G401 (cell line): ENCODE measurements around the gene KCNG1. TPM values are rescaled to one million over a fixed set of nuclear protein-coding genes. Genes with fewer than 3 reads are reported as not detected.
"Not testable (repeated sequence)": the region's sequence is repeated elsewhere in the genome, so short reads cannot be mapped to it uniquely, and the experiment has no call there.

ENCODE experiments used
- DNase-seq: peaks from one replicate; pipeline ENCODE4 v3.0.0-alpha.2; 2015; ENCODE audit warnings: low spot score
- in situ Hi-C: cut with HindIII; loops from 2 replicates; pipeline ENCODE4 v1.10.0; 2016; ENCODE audit warnings: low sequenced_read_pairs, mixed read lengths
- total RNA-seq: library from RNA; depleted of rRNA; stranded (reverse); fragments of >200 nt; shearing (Covaris generic); gene quantifications from 2 replicates; pipeline ENCODE4 v1.2.3, GENCODE V29; 2014; rRNA removed

Gene KCNG1
- 0.85 and 1.4 TPM in 2 replicates for total RNA-seq

- peak; percentile 73 for DNase-seq
- in situ Hi-C loops = no loop called here
Measured at GRCh38 chr20:51022803-51023616, at the start of gene KCNG1. Gene KCNG1, minus strand, starts transcription at chr20:51023107. Its CDS starts 12,769 bp downstream, at chr20:51010338.

GRCh38 chr20:51070621-51071020 is 47.7 kb upstream of the KCNG1 start:
- in situ Hi-C loops = no loop called here
- DNase-seq = no peak

- DNase-seq = no peak
- in situ Hi-C loops = no loop called here
Measured at GRCh38 chr20:51067792-51068191, 44.9 kb upstream of the KCNG1 start.

- in situ Hi-C loops = no loop called here
- DNase-seq = no peak
Measured at GRCh38 chr20:51065615-51066014, 42.7 kb upstream of the KCNG1 start.

GRCh38 chr20:51064137-51064536 is 41.2 kb upstream of the KCNG1 start:
- DNase-seq = no peak

GRCh38 chr20:51062065-51062464 is 39.2 kb upstream of the KCNG1 start:
- in situ Hi-C loops = no loop called here
- DNase-seq = no peak

More at GRCh38 chr20:51064137-51064536, 41.2 kb upstream of the KCNG1 start:
- in situ Hi-C loops = no loop called here

GRCh38 chr20:51061418-51062045 is 38.6 kb upstream of the KCNG1 start:
- in situ Hi-C loops = no loop called here
- no peak for DNase-seq

- DNase-seq = no peak
- in situ Hi-C loops = no loop called here
Measured at GRCh38 chr20:51060301-51060700, 37.4 kb upstream of the KCNG1 start.

- DNase-seq = no peak
- in situ Hi-C loops = no loop called here
Measured at GRCh38 chr20:51059862-51060261, 37.0 kb upstream of the KCNG1 start.

- in situ Hi-C loops = no loop called here
- DNase-seq = no peak
Measured at GRCh38 chr20:51058017-51058416, 35.1 kb upstream of the KCNG1 start.

- no peak for DNase-seq
- in situ Hi-C loops = no loop called here
Measured at GRCh38 chr20:51054233-51054632, 31.3 kb upstream of the KCNG1 start.

GRCh38 chr20:51050531-51051075 is 27.7 kb upstream of the KCNG1 start:
- DNase-seq = no peak
- in situ Hi-C loops = no loop called here

GRCh38 chr20:51046021-51046985 is 23.4 kb upstream of the KCNG1 start:
- DNase-seq = no peak
- in situ Hi-C loops = no loop called here

- DNase-seq, in situ Hi-C loops: not testable (repeated sequence)
Measured at GRCh38 chr20:51045492-51045891, 22.6 kb upstream of the KCNG1 start.

GRCh38 chr20:51044796-51045195 is 21.9 kb upstream of the KCNG1 start:
- in situ Hi-C loops = no loop called here
- no peak for DNase-seq

GRCh38 chr20:51043811-51044210 is 20.9 kb upstream of the KCNG1 start:
- no peak for DNase-seq
- in situ Hi-C loops = no loop called here

GRCh38 chr20:51042657-51043247 is 19.8 kb upstream of the KCNG1 start:
- DNase-seq = no peak
- in situ Hi-C loops = no loop called here

- in situ Hi-C loops = no loop called here
Measured at GRCh38 chr20:51042064-51042463, 19.2 kb upstream of the KCNG1 start.

More at GRCh38 chr20:51042064-51042463, 19.2 kb upstream of the KCNG1 start:
- DNase-seq = no peak
